Right ventricle myocardium inferior (tissue), 1 donor: ENCODE measurements around the gene IGFBP4. TPM values are rescaled to one million over a fixed set of nuclear protein-coding genes. Genes with fewer than 3 reads are reported as not detected.

ENCODE experiments used
- ATAC-seq: fragments of 200-7000 bp; cut with Tn5 transposase; one replicate; pipeline ENCODE4 v1.9.1; 2020; ENCODE audit warnings: mild to moderate bottlenecking, moderate library complexity
- DNase-seq: peaks from one replicate; pipeline ENCODE4 v3.0.0; 2021; ENCODE audit errors: missing footprints
- intact Hi-C: fragments of 100-400 bp; cut with DNase I; formaldehyde crosslinking; loops from one replicate; pipeline ENCODE4 v1.11.0; 2022
- total RNA-seq: library from RNA; stranded (reverse); fragmentation: NEBNext Ultra II Directional; extraction: Animal tissue kit (Norgen Biotek cat#: 25700); gene quantifications from one replicate; pipeline ENCODE4 v1.2.1, GENCODE V29; 2021
- donor health status: DM: no; HTN: yes; CAD: no; lungs with severe emphysema.

The IGFBP4 gene
- total RNA-seq, 1 donor from 2014 or later = 228 TPM

- DNase-seq = no peak
Measured at GRCh38 chr17:40464392-40464855, 21.2 kb downstream of the IGFBP4 start.

GRCh38 chr17:40466298-40466971 lies 23.2 kb downstream of the IGFBP4 start:
- intact Hi-C loops = no loop called here
- ATAC-seq (no peak), DNase-seq (no peak)

More at GRCh38 chr17:40464392-40464855, 21.2 kb downstream of the IGFBP4 start:
- no peak for ATAC-seq
- intact Hi-C loops = no loop called here

- DNase-seq (no peak), ATAC-seq (no peak)
- intact Hi-C loops = no loop called here
Measured at GRCh38 chr17:40467281-40467867, 24.1 kb downstream of the IGFBP4 start.

GRCh38 chr17:40468560-40468959 lies 25.3 kb downstream of the IGFBP4 start:
- intact Hi-C loops = no loop called here
- no peak for ATAC-seq
- no peak for DNase-seq

GRCh38 chr17:40469805-40470675 lies 26.8 kb downstream of the IGFBP4 start:
- intact Hi-C loops = no loop called here
- DNase-seq = no peak
- ATAC-seq = no peak

- intact Hi-C loops = no loop called here
- no peak for ATAC-seq
- DNase-seq = no peak
Measured at GRCh38 chr17:40470932-40471828, 27.9 kb downstream of the IGFBP4 start.

GRCh38 chr17:40471846-40472732 lies 28.8 kb downstream of the IGFBP4 start:
- no peak for DNase-seq
- intact Hi-C loops = no loop called here
- ATAC-seq = no peak

GRCh38 chr17:40472733-40473452 lies 29.6 kb downstream of the IGFBP4 start:
- no peak for DNase-seq
- intact Hi-C loops = no loop called here
- ATAC-seq = no peak

GRCh38 chr17:40473573-40474365 lies 30.5 kb downstream of the IGFBP4 start:
- intact Hi-C loops = no loop called here
- DNase-seq (no peak), ATAC-seq (no peak)

GRCh38 chr17:40474419-40475002 lies 31.3 kb downstream of the IGFBP4 start:
- DNase-seq (no peak), ATAC-seq (no peak)
- intact Hi-C loops = no loop called here

- ATAC-seq (no peak), DNase-seq (no peak)
- intact Hi-C loops = no loop called here
Measured at GRCh38 chr17:40475234-40475908, 32.1 kb downstream of the IGFBP4 start.

GRCh38 chr17:40477796-40478195 lies 34.5 kb downstream of the IGFBP4 start:
- intact Hi-C loops = no loop called here
- no peak for DNase-seq
- no peak for ATAC-seq

- ATAC-seq (no peak), DNase-seq (no peak)
- intact Hi-C loops = no loop called here
Measured at GRCh38 chr17:40478486-40478885, 35.2 kb downstream of the IGFBP4 start.

GRCh38 chr17:40479754-40480480 lies 36.7 kb downstream of the IGFBP4 start:
- intact Hi-C loops = no loop called here
- ATAC-seq = no peak
- no peak for DNase-seq

- DNase-seq = no peak
- intact Hi-C loops = no loop called here
- no peak for ATAC-seq
Measured at GRCh38 chr17:40480501-40481003, 37.3 kb downstream of the IGFBP4 start.
